ENCODE measurements around the gene SLC40A1.

GRCh38 chr2:189533288-189534035 is 47.1 kb downstream of the SLC40A1 start:
- TF ChIP-seq CTCF (IDR thresholded peaks at IDR 0.05), result no peak
- no peak for TF ChIP-seq POLR2A (IDR thresholded peaks at IDR 0.05)

Data from uterus (tissue), 2 donors.